Measurements from ENCODE around the gene TMEM87A.

DNA sequence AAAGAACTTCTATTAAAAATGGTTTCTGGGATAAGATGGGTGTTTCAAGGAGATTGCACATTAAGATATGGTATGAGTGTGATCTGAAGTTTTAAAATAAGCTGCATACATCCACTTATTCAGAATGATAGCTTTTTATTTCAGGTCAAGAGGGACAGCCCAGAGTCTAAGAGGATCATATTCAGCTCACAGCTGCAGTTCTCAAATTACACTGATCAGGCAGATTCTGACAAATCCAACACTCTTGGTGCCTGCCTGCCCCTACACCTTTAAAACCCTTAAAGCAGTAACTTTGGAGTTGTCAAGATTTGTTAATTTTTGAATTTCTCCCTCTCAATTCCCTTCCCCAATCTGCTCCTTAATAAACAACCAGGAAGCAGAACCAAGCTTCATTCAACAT lies 9.1 kb upstream of the TMEM87A start:
- no peak for TF ChIP-seq EZH2 (IDR thresholded peaks at IDR 0.05)
- TF ChIP-seq POLR2AphosphoS5 (IDR thresholded peaks at IDR 0.05; ENCODE audit: borderline replicate concordance, low read depth, low read length): no peak
- TF ChIP-seq FOXP2 (optimal IDR thresholded peaks at IDR 0.05; ENCODE audit: control extremely low read depth, extremely low read length, insufficient read depth): no peak

All from SK-N-MC (cell line).